HG02943 (cell line): ENCODE results near the gene ECSIT.
A peak's percentile ranks its signal among the peaks of the same experiment; 100 is the strongest.
"Not testable (repeated sequence)": the region's sequence is repeated elsewhere in the genome, so short reads cannot be mapped to it uniquely, and the experiment has no call there.

Experiments
- ATAC-seq: cut with Tn5 transposase; IDR thresholded peaks from one replicate; pipeline ENCODE4 v1.9.1; 2021; ENCODE audit warnings: mild to moderate bottlenecking, low read depth, moderate library complexity; ENCODE audit not compliant: unreplicated experiment

The ECSIT gene, protein sequence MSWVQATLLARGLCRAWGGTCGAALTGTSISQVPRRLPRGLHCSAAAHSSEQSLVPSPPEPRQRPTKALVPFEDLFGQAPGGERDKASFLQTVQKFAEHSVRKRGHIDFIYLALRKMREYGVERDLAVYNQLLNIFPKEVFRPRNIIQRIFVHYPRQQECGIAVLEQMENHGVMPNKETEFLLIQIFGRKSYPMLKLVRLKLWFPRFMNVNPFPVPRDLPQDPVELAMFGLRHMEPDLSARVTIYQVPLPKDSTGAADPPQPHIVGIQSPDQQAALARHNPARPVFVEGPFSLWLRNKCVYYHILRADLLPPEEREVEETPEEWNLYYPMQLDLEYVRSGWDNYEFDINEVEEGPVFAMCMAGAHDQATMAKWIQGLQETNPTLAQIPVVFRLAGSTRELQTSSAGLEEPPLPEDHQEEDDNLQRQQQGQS

DNA sequence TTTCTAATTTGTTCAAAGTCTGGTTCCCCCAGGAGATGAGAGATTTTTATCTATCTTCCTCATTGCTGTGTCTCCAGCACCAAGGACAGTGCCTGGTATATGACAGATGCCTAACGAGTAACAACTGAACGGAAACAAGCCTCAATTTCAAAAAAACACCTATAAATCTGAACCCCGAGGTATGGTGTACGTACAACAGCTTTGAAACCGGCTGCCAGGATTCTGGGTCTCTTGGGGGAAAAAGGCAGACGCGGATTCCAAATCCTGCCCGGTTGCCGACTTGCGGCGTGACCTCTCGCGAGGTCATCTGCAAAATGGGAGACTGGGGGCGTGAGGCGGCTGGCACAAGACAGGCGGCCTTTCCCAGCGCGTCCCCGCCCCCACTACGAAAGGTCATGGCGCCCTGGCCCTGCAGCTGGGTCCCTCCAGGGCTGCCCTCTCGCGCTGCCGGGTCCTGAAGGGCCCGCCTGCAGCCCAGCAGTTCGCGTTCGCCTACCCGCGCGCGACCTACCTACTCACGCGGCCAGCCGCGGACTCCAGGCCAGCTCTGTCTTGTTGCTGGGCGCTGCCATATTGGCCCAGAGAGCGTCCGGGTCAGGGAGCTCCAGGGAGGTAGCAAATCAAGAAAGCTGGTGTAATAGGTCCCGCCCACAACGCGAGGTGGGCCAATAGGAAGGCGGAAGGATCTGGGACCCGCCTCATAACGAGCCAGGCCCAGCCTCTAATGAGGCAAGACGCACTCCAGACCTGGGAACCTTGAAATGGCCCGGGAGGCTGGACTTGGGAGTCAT, at the start of gene ECSIT:
ECSIT (minus strand) TSS at position 584 of the 791 bp plus-strand sequence. CDS start 9,964 bp downstream, outside the sequence.
- peak; percentile 96 for ATAC-seq

DNA sequence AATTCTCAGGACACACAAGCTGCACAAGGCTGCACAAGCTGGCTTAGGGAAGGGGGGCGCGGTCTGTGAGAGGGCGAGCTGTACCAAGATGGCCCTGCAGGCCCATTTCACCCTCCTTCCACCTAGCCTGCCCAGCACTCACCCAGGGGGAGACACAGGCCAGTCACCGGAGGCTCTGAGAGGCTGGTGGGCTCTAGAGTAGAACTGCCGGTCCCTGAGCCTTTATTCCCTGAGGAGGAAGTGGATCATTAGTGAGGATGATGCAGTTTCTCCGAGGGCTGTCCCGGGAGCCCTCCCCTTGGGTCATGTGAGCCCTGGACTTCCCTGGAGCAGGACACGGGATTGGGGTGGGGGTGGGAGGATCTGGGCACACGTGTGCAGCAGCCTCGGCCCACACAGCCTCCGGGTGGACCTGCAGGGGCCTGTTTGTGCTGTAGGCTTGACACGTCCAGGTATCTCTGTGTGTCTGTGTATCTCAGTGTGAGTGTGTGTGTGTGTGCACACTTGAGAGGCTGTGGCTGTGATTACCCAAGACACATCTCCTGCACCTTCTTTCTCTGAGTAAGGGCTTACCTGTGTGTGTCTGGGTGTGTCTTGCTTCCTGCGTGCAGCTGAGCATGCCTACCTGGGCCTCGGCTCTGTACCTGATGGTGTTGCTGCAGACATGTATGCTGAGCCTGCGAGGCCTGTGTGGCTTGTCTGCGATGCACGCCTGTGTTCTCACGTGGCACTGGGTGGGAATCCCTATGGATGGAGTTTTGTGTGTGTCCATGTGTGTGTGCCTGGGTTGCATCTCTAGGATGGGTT, 48.7 kb upstream of the ECSIT start, which contains the start of gene ACP5:
ACP5 (minus strand) TSS at position 195 of the 807 bp plus-strand sequence. CDS start 328 bp downstream, outside the sequence.
- ATAC-seq: no peak

DNA sequence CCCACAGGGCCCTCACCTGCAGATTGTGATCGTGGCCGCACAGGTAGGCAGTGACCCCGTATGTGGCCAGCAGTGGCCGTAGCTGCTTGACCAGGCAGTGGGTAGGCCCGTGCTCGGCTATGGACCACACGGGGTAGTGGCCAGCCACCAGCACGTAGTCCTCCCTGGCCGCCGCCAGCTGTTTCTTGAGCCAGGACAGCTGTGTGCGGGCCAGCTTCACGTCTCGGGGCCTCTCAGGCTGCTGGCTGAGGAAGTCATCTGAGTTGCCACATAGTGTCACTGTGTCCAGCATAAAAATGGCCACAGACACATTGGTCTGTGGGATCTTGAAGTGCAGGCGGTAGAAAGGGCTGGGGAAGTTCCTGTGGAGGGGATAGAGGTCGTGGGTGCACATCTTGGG, 47.3 kb upstream of the ECSIT start:
- ATAC-seq: no peak

DNA sequence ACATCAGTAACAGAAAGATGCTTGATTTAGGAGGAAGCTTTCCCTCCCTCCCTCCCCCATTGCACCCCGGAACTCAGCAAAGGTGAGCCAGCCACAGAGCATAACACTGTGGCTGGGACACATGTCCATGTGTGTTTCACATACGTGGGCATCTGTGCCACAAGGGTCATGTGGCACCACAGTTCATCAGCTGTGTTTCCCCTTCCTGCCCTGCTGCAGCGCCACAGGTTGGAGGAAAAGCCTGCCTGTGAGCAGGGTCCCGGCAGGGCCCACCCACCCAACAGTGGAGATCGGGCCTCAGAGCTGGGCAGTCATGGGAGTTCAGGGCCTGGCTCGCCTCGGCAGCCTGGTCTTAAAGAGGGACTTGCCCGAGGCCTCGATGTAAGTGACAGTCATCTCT, 45.8 kb upstream of the ECSIT start:
- no peak for ATAC-seq

DNA sequence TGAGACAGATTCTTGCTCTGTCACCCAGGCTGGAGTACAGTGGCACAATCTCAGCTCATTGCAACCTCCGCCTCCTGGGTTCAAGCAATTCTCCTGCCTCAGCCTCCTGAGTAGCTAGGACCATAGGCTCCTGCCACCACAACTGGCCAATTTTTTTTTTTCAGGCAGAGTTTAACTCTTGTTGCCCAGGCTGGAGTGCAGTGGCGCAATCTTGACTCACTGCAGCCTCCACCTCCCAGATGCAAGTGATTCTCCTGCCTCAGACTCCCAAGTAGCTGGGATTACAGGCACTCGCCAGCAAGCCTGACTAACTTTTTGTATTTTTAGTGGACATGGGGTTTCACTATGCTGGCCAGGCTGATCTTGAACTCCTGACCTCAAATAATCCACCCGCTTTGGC, 44.8 kb upstream of the ECSIT start:
- ATAC-seq: not testable (repeated sequence)

DNA sequence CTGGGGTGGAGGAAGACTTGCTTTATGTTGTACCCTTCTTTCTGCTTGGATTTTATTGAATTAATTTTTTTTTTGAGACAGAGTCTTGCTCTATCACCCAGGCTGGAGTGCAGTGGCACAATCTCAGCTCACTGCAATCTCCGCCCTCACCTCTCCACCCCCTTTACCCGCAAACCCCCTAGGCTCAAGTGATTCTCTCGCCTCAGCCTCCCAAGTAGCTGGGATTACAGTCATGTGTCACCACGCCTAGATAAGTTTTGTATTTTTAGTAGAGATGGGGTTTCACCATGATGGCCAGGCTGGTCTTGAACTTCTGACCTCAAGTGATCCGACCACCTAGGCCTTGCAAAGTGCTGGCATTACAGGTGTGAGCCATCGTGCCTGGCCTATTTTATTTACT, 44.4 kb upstream of the ECSIT start:
- not testable (repeated sequence) for ATAC-seq

DNA sequence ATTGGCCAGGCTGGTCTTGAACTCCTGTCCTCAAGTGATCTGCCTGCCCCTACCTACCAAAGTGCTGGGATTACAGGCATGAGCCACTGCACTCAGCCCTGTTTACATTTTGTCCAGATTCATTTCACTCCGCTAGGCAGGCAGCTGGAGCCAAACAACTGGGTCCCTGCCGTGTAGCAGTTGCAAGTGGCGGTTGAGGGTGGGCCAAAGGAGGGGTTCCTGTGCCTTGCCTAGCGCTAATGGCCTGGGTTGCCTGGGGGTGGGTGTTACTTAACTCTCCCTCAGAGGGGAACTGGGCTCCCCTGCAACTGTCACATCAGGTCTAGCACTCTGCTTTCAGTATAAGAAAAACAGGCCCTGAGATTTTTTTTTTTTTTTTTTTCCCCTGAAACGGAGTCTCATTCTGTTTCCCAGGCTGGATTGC, 41.1 kb upstream of the ECSIT start:
- ATAC-seq: no peak

DNA sequence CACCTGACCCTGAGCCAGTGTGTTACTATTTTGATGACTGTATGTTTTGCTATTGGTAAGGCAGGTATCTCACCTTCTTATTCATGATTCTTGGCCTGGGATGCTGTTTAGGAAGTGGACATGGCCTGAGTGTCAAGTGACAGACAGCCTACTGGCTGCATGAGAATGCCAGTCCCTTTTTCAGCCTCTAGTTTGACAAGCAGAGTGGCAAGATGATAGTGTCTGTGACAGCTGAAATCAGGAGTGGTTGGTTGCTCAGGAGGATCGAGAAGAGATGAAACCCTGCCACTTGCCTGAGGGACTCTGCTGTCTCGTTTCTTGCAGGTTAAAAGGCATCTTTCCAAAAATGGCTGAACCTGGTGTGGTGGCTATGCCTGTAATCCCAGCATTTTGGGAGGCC, 37.2 kb upstream of the ECSIT start:
- ATAC-seq: no peak

DNA sequence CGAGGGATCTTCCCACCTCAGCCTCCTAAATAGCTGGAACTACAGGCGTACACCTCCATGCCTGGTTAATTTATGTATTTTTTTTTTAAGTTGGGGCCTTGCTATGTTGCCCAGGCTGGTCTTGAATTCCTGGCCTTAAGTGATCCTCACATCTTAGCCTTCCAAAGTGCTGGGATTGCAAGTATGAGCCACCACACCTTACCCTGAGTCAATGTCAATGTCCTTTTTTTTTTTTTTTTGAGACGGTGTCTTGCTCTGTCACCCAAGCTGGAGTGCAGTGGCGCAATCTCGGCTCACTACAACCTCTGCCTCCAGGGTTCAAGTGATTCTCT, 36.7 kb upstream of the ECSIT start:
- not testable (repeated sequence) for ATAC-seq

DNA sequence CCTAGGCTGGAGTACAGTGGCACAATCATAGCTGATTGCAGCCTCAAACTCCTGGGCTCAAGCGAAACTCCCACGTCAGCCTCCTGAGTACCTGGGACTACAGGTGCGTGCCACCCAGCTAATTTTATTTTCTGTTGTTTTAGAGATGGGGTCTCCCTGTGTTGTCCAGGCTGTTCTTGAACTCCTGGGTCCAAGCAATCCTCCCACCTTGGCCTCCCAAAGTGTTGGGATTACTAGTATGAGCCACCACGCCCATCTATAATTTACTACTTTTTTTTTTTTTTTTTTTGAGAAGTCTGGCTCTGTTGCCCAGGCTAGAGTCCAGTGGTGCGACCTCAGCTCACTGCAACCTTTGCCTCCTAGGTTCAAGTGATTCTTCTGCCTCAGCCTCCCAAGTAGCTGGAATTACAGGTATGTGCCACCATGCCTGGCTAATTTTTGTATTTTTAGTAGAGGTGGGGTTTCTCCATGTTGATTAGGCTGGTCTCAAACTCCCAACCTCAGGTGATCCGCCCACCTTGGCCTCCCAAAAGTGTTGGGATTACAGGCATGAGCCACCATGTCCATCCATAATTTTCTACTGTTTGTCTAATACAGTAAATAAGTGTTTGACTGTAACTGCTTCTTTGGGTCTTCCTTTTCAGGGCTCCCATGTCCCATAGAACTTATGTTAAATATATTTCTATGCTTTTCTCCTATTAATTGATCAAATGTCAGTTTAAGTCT, 35.3 kb upstream of the ECSIT start:
- ATAC-seq: not testable (repeated sequence)

DNA sequence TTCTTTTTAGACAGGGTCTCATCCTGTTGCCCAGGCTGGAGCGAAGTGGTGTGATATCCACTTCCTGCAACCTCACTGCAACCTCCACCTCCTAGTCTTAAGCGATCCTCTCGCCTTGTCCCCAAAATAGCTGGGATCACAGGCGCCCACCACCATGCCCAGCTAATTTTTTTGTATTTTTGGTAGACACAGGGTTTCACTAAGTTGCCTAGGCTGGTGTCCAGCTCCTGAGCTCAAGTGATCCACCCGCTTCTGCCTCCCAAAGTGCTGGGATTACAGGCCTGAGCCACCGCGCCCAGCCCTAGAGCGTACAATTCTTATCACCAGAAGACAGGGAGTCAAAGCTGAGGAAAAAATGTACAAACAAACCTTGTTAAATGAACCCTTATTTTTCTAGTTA, 34.6 kb upstream of the ECSIT start:
- no peak for ATAC-seq

DNA sequence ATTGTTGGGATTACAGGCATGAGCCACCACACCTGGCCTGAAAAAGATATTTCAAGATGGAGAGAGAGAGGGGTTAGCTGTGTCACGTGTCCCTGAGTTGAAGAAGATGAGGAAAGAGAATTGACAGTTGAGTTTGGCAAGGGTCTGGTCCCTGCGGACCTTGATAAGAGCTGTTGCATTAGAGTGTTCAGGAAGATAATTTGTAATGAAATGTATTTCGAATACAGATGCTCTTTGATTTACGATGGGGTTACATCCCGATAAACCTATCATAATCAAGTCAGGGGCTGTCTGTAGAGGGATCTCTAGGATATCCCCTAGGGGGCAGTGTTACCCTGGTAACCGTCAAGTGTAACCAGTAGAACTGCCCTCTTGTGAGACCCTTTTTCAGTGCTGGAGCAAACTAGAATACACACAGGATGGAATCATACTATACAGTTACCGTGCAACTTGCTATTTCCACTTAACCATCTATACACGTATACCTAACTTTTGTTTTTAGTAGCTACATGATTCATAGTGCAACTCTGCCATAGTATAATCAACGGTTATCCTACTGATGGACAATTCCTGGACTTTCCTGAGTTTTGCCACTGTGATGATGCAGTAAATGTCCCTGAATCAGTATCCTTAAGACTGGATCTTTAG, 31.6 kb upstream of the ECSIT start:
- no peak for ATAC-seq

DNA sequence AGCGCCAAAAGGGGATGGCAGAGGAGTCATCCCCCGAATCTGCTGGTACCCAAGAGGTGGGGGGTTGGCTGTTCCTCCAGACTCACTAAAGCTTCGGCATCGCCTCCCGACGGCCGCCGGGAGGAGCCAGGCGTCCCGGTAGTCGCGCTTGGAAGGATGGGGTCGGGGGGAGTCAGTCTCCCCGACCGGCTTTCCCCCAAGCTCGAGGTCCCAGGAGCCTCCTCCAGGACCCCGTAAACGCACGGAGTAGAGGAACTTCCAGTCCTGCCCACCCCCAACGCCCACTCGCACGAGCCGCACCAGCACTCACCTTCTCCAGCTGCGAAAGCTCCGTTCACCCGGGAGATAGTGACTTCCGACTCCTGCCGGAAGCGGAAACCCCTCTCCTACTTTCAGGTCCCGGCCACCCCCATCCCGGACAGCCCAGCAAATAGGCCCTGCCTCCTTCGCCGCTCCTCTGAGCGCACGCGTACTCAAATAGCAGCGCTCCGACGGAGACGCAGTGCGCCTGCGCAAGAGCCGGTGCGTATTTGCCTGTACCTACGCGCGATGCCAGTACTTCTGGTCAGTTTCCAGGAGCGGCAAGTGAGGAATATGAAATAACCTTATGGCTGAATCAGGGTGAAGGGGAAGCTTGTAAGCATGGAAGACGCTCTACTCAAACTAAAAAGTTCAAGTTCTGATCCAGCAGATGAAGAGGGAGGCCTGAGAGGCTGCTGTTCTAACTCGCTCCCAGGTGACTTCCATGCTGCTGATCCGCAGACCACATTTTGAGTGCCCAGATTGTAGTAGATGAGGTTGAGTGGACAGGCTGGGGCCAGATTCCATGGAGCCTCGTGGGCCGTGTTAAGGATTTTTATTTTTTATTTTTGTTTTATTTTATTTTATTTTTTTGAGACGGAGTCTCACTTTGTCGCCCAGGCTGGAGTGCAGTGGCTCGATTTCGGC, 30.2 kb upstream of the ECSIT start, which contains the start of gene ELOF1:
ELOF1 (minus strand) TSS at position 350 of the 948 bp plus-strand sequence. CDS start 4,883 bp downstream, outside the sequence.
- peak; percentile 70 for ATAC-seq

DNA sequence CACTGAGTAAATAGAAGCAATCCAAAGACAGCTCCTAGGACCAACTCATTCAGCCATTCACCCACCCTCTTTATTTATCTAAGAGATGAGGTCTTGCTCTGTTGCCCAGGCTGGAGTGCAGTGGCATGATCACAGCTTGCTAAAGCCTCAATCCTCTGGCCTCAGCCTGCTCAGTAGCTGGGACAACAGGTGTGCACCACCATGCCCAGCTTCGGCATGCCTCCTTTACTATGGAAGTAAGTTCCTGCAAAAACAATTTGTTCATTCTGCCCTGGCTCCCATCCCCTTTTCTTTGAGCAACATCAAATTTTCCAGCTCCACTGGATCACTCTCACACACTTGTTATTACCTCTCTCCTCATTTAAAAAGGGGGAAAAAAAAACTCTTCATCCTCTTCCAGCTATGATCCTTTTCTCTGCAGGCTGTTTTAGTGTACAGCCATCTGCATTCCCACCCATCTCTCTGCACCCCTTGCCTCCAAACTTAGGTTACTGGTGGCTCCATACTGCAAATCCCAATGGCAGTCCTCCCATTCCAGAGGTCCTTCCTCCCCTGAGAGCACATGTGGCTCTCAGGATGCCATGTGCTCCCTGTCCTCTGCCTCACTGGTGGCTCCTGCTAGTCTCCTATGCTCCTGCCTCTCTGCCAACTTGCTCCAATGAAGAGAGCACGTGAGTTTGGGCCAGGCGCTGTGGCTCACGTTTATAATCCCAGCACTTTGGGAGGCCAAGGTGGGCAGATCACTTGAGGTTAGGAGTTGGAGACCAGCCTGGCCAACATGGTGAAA, 27.9 kb upstream of the ECSIT start:
- no peak for ATAC-seq

DNA sequence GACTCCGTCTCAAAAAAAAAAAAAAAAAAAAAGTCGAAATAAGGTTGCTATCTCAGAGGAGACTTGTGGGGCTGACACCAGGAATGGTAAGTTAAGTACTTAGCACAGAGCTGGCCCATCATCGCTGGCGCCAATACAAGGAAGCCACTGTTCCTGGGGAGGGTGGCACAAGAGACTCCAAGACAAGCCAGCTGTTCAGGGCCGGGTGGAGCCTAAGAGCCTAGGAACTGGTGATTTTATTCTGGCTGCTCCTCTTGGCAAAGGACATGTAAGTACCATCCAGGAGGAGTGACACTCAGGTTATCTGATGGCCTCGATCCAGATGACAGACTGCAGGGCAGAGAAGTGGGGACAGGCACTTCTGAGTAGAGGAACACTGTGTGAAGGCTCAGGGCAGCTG, 26.3 kb upstream of the ECSIT start:
- ATAC-seq: no peak

DNA sequence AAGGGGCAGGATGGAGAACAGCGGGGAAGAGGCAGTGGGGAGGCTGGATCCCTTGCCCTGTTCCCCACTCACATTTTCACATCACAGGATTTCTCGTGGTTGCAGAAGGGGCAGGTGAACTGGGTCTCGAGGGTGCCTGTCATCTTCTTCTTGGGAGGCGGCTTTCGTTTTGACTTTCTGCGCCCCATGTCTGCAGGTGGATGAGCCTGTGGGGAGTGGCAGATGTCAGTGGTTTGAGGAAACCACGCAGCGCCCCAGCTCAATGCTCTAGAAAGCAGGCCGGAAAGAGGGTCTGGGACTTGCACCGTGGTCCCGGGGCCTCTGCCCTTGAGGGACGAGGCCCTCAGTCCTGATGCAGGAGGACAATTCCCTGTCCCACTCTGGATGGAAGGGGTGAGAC, 25.2 kb upstream of the ECSIT start:
- no peak for ATAC-seq

DNA sequence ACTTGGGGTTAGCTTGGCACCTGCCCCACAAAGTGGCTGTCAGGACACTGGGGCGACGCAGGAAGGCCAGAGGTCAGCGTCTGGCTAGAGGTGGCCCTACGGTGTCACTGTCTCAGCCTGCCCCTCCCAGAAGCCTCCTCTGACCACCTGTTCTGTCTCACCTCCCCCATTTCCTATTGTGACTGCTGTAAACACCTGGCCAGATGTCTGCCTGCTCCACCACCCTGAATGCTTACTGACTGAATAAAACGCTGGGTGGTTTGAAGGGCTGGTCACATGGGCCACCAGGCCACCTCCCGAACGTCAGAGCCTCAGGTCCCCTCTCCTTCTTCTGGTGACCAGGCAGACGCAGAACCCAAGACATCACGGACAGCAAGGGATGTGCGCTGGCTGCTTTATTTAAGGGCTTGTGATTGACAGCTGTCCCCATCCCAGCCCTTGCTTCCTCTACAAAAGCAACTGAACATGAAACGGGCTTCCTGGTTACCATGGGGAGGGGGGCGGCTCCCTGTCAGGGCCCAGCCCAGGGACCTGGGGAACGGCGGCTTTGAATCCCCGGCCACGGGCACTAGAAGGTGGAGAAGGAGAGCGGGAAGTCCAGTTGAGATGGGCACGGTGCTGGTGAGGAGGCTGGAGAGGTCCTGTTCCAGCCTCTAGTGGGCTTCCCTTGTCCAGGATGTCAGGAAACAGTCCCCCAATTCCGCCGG, 23.9 kb upstream of the ECSIT start:
- ATAC-seq: no peak
